Lower leg skin (tissue), 4 donors: ENCODE measurements around the gene NPTX2. TPM values are rescaled to one million over a fixed set of nuclear protein-coding genes. Genes with fewer than 3 reads are reported as not detected.

Experiments used
- DNase-seq, 2 donors: peaks; one replicate each; pipeline ENCODE4 v3.0.0-alpha.2; 2019; ENCODE audit warnings: low spot score in 2 of 2
- H3K4me3 ChIP-seq: fragments of 200-600 bp; sonication (generic); 2 replicates; pipeline ENCODE4 v1.5.1; 2017; ENCODE audit warnings: mild to moderate bottlenecking, low read depth; ENCODE audit not compliant: poor library complexity, severe bottlenecking
- POLR2A ChIP-seq, 2 donors: fragments of 450-650 bp; IDR thresholded peaks; one replicate each; pipeline ENCODE4 v1.6.1; 2016 to 2017; ENCODE audit warnings: antibody characterized with exemption in 2 of 2, mild to moderate bottlenecking in 1 of 2, moderate library complexity in 1 of 2
- WGBS, 2 donors: methylation state at CpG; one replicate each; pipeline ENCODE4 v1.1.5; 2018; 5-methylcytosine and 5-hydroxymethylcytosine counted together
- intact Hi-C: fragments of 100-400 bp; cut with DNase I; formaldehyde crosslinking; loops from one replicate; pipeline ENCODE4 v1.15.0; 2023; ENCODE audit warnings: low total_unique reads
- total RNA-seq, 4 donors: library from RNA; depleted of rRNA; stranded (reverse); fragments of >200 nt; gene quantifications; one replicate each; pipeline ENCODE4 v1.1.0, GENCODE V29; 2016
- TF ChIP-seq, protein P1 (sequence below), 3 donors: fragments of 450-650 bp; IDR thresholded peaks; one replicate each; pipeline ENCODE4 v1.5.1; 2016; ENCODE audit warnings: antibody characterized with exemption in 3 of 3, mild to moderate bottlenecking in 3 of 3, moderate library complexity in 2 of 3

Gene NPTX2, protein sequence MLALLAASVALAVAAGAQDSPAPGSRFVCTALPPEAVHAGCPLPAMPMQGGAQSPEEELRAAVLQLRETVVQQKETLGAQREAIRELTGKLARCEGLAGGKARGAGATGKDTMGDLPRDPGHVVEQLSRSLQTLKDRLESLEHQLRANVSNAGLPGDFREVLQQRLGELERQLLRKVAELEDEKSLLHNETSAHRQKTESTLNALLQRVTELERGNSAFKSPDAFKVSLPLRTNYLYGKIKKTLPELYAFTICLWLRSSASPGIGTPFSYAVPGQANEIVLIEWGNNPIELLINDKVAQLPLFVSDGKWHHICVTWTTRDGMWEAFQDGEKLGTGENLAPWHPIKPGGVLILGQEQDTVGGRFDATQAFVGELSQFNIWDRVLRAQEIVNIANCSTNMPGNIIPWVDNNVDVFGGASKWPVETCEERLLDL
- 10 to 100 TPM in 2 of 4 donors, 1 to 10 TPM in 2; 4.2 to 17.6 (median 10.2) TPM for total RNA-seq

DNA sequence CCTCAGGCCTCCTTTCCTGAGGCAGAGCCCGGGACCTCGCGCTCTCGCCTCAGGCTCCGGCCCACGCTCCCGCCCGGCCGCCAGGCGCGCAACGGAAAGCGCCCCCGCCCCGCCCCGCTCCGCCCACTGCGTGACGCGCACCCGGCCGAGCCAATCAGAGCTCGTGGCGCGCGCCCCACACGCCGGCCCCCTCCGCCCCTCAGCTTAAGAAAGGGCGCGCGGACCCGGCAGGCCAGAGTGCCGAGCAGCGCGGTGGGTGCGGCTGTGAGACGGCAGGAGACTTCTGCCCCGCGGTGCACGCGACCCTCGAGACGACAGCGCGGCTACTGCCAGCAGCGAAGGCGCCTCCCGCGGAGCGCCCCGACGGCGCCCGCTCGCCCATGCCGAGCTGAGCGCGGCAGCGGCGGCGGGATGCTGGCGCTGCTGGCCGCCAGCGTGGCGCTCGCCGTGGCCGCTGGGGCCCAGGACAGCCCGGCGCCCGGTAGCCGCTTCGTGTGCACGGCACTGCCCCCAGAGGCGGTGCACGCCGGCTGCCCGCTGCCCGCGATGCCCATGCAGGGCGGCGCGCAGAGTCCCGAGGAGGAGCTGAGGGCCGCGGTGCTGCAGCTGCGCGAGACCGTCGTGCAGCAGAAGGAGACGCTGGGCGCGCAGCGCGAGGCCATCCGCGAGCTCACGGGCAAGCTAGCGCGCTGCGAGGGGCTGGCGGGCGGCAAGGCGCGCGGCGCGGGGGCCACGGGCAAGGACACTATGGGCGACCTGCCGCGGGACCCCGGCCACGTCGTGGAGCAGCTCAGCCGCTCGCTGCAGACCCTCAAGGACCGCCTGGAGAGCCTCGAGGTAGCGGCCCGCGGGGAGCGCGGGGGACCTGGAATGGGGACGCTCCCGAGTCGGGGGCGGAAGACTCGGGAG is at the start of gene NPTX2:
Gene NPTX2 (plus strand): TSS at position 235 of the 909 bp plus-strand sequence. CDS start 177 bp downstream, at position 412.
- intact Hi-C loops, result no loop called here
- no peak within 1 kb of the TSS for H3K4me3 ChIP-seq
- no peak for TF ChIP-seq POLR2A (IDR thresholded peaks at IDR 0.05)
- TF ChIP-seq, protein P1, sequence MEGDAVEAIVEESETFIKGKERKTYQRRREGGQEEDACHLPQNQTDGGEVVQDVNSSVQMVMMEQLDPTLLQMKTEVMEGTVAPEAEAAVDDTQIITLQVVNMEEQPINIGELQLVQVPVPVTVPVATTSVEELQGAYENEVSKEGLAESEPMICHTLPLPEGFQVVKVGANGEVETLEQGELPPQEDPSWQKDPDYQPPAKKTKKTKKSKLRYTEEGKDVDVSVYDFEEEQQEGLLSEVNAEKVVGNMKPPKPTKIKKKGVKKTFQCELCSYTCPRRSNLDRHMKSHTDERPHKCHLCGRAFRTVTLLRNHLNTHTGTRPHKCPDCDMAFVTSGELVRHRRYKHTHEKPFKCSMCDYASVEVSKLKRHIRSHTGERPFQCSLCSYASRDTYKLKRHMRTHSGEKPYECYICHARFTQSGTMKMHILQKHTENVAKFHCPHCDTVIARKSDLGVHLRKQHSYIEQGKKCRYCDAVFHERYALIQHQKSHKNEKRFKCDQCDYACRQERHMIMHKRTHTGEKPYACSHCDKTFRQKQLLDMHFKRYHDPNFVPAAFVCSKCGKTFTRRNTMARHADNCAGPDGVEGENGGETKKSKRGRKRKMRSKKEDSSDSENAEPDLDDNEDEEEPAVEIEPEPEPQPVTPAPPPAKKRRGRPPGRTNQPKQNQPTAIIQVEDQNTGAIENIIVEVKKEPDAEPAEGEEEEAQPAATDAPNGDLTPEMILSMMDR (IDR thresholded peaks at IDR 0.05), result no peak
- 2 to 4% methylated on average over 28 to 66 of the region's 130 CpGs for WGBS, 2 donors
- no peak for DNase-seq

DNA sequence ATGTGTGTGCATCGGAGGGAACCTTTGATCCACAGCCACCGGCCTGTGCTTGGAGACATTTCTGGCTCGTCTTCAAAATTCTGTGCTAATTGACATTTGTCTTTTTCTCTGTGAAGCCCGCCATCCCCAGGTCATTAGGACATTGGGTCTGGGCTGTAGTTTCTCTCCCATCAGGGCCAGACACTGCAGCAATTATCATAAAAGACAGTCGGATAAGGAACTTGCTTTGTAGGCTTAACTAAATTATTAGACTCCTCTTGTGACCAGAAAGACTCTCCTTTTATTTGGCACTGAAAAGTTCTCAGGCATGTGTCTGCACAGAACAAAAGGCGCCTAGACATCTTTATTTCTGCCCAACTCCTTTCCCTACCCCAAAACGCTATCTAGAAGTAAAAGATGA is 49.1 kb upstream of the NPTX2 start:
- WGBS, 2 donors, result 66 to 74% methylated on average over 7 of the region's 7 CpGs
- no peak overlapping the region for H3K4me3 ChIP-seq
- intact Hi-C loops, result no loop called here
- DNase-seq, result no peak
- no peak for TF ChIP-seq POLR2A (IDR thresholded peaks at IDR 0.05)
- TF ChIP-seq, protein P1 (IDR thresholded peaks at IDR 0.05), result no peak

DNA sequence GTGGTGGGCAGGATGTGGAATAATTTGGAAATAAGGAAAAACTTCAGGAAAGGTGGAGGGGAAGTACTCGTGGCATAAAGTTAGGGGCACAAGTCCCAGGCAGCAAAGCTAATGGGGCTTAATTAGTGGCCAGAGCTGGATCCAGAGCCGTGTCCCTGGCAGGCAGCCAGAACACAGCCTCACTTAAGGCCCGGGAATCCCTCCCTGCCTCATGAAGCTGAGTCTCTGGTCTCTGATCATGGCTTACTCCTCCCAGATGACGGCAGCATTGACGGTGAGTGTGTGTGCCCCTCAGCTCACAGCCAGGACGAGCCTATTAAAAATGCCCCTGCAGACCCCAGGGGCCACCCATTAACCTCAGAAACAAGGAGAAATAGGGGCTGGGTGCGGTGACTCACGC is 48.2 kb upstream of the NPTX2 start:
- intact Hi-C loops, result no loop called here
- H3K4me3 ChIP-seq, result no peak overlapping the region
- 60 to 64% methylated on average over 8 of the region's 8 CpGs for WGBS, 2 donors
- TF ChIP-seq, protein P1 (IDR thresholded peaks at IDR 0.05), result no peak
- no peak for TF ChIP-seq POLR2A (IDR thresholded peaks at IDR 0.05)
- peak in 1 of 2 donors; percentile 26 for DNase-seq

DNA sequence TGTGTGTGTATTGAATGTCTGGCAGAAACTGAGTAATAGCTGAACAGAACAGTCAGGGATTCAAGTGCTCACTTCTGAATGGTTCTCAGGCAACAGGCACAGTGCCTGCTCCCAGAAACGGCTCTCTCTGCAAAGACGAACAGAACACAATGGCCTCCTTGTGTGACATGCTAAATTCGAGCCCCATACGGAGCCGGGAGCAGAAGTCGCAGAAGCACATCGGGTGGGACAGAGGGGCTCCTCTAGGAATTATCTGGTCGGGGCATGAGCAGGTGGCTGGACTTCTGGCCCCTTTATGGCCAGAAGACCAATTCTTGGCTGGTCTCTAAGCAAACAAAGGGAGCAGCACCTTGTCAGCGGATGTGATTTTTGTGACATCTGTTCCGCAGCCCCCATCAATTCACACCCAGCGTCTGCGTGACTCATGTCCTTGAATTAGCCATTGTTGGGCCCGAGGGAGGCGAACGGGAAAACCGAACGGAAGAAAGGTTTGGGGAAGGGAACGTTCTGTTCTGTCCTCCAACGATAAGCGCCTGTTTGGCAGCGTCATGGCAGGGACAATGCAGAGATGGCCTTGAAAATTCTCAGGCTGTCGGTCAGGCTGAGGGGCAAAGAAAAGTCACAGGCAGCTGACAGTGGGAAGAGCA is 47.3 kb upstream of the NPTX2 start:
- peak in 1 of 2 donors; percentile 62 for DNase-seq
- TF ChIP-seq, protein P1 (IDR thresholded peaks at IDR 0.05), result no peak
- no peak for TF ChIP-seq POLR2A (IDR thresholded peaks at IDR 0.05)
- H3K4me3 ChIP-seq, result no peak overlapping the region
- intact Hi-C loops, result no loop called here
- WGBS, 2 donors, result 44 to 52% methylated on average over 21 to 22 of the region's 22 CpGs

DNA sequence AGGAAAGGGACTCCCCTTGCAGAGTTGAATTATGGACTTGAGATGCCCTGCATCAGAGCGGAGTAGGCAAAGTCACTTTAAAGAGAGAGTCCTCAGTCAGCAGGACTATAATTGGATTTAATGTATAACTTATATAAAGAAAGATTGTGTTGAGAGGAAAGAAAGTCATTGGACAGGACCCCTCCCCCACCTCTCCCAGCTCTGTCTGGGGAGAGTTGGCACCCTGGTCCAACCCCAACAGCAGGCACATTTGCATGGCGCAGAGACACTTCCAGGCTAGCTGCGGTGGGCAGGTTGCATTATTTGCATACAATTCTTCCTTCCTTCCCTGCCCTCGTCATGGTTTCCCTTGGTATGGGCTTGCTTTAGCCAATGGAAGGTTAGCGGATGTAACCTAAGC is 46.1 kb upstream of the NPTX2 start:
- 82 to 88% methylated on average over 5 of the region's 5 CpGs for WGBS, 2 donors
- intact Hi-C loops, result no loop called here
- DNase-seq, result peak in 1 of 2 donors; percentile 45
- TF ChIP-seq, protein P1 (IDR thresholded peaks at IDR 0.05), result no peak
- TF ChIP-seq POLR2A (IDR thresholded peaks at IDR 0.05), result no peak
- H3K4me3 ChIP-seq, result no peak overlapping the region
